IPS-18a (cell line): ENCODE measurements around the gene SLU7.

Experiments used
- H3K27ac ChIP-seq: one replicate; pipeline ENCODE4 v1.5.1; 2013; ENCODE audit warnings: low read length
- H3K27me3 ChIP-seq: one replicate; pipeline ENCODE4 v1.6.1; 2013; ENCODE audit warnings: mild to moderate bottlenecking, low read length; ENCODE audit not compliant: control insufficient read depth, insufficient read depth
- H3K36me3 ChIP-seq: one replicate; pipeline ENCODE4 v1.6.1; 2013; ENCODE audit warnings: low read depth, low read length; ENCODE audit not compliant: control insufficient read depth
- H3K4me1 ChIP-seq: one replicate; pipeline ENCODE4 v1.6.1; 2013; ENCODE audit warnings: low read depth, low read length; ENCODE audit not compliant: control insufficient read depth
- H3K4me3 ChIP-seq: one replicate; pipeline ENCODE4 v1.5.1; 2013; ENCODE audit warnings: low read length
- H3K9ac ChIP-seq: one replicate; pipeline ENCODE4 v1.6.1; 2013; ENCODE audit warnings: mild to moderate bottlenecking, low read length, moderate library complexity
- H3K9me3 ChIP-seq: one replicate; pipeline ENCODE4 v1.6.1; 2013; ENCODE audit warnings: low read depth, low read length; ENCODE audit not compliant: control insufficient read depth

The SLU7 gene

GRCh38 chr5:160434022-160434531 is 15.2 kb upstream of the SLU7 start:
- Histone ChIP-seq H3K4me1 (peaks cover 3% of the 10 kb centered on the region), H3K9ac (no peak overlapping the region)

GRCh38 chr5:160432787-160433186 is 13.9 kb upstream of the SLU7 start:
- no peaks in the 10 kb centered on the region for H3K9me3 ChIP-seq
- H3K4me3 ChIP-seq = no peak overlapping the region
- H3K36me3 ChIP-seq = peaks cover 20% of the 10 kb centered on the region
- H3K27me3 ChIP-seq = no peaks in the 10 kb centered on the region
- no peak overlapping the region for H3K27ac ChIP-seq
- no peaks in the 10 kb centered on the region for H3K4me1 ChIP-seq
- H3K9ac ChIP-seq = no peak overlapping the region

More at GRCh38 chr5:160434022-160434531, 15.2 kb upstream of the SLU7 start:
- Histone ChIP-seq H3K4me3 (no peak overlapping the region), H3K27ac (no peak overlapping the region), H3K27me3 (no peaks in the 10 kb centered on the region), H3K36me3 (peaks cover 7% of the 10 kb centered on the region), H3K9me3 (no peaks in the 10 kb centered on the region)

- Histone ChIP-seq H3K9me3 (no peaks in the 10 kb centered on the region), H3K4me1 (no peaks in the 10 kb centered on the region), H3K9ac (no peak overlapping the region), H3K36me3 (peaks cover 26% of the 10 kb centered on the region), H3K27ac (no peak overlapping the region), H3K4me3 (no peak overlapping the region), H3K27me3 (no peaks in the 10 kb centered on the region)
Observed at GRCh38 chr5:160432196-160432595, 13.3 kb upstream of the SLU7 start.

GRCh38 chr5:160427607-160428006 is 8.7 kb upstream of the SLU7 start:
- H3K36me3 ChIP-seq = peaks cover 57% of the 10 kb centered on the region
- H3K27me3 ChIP-seq = no peaks in the 10 kb centered on the region
- no peaks in the 10 kb centered on the region for H3K9me3 ChIP-seq
- peaks cover 8% of the 10 kb centered on the region for H3K4me1 ChIP-seq
- H3K4me3 ChIP-seq = no peak overlapping the region
- no peak overlapping the region for H3K27ac ChIP-seq
- no peak overlapping the region for H3K9ac ChIP-seq

- peak overlapping the region; percentile 87 for H3K4me3 ChIP-seq
Observed at GRCh38 chr5:160423099-160423498, 4.2 kb upstream of the SLU7 start.

GRCh38 chr5:160421625-160422258 is 2.9 kb upstream of the SLU7 start, which contains the start of gene PTTG1:
PTTG1 (plus strand) TSS chr5:160421855; CDS start chr5:160422313, 458 bp downstream.
- Histone ChIP-seq H3K4me1 (peaks cover 18% of the 10 kb centered on the region), H3K9me3 (no peaks in the 10 kb centered on the region), H3K9ac (peak within 1 kb of the TSS; percentile 84), H3K27me3 (no peaks in the 10 kb centered on the region), H3K27ac (no peak within 1 kb of the TSS), H3K36me3 (peaks cover 28% of the 10 kb centered on the region), H3K4me3 (peak within 1 kb of the TSS; percentile 87)

More at GRCh38 chr5:160423099-160423498, 4.2 kb upstream of the SLU7 start:
- H3K36me3 ChIP-seq = peaks cover 40% of the 10 kb centered on the region
- no peak overlapping the region for H3K27ac ChIP-seq
- no peaks in the 10 kb centered on the region for H3K9me3 ChIP-seq
- no peak overlapping the region for H3K9ac ChIP-seq
- no peaks in the 10 kb centered on the region for H3K27me3 ChIP-seq
- H3K4me1 ChIP-seq = peaks cover 18% of the 10 kb centered on the region

- Histone ChIP-seq H3K4me3 (no peak overlapping the region), H3K27ac (no peak overlapping the region), H3K27me3 (no peaks in the 10 kb centered on the region), H3K9me3 (no peaks in the 10 kb centered on the region), H3K9ac (no peak overlapping the region), H3K4me1 (peaks cover 18% of the 10 kb centered on the region), H3K36me3 (peaks cover 19% of the 10 kb centered on the region)
Observed at GRCh38 chr5:160420331-160420610, 1.4 kb upstream of the SLU7 start.

- Histone ChIP-seq H3K4me3 (peak overlapping the region; percentile 96), H3K27me3 (no peaks in the 10 kb centered on the region), H3K9ac (peak overlapping the region; percentile 69), H3K9me3 (no peaks in the 10 kb centered on the region), H3K36me3 (peaks cover 13% of the 10 kb centered on the region), H3K4me1 (peaks cover 18% of the 10 kb centered on the region), H3K27ac (peak overlapping the region; percentile 79)
Observed at GRCh38 chr5:160419458-160420330, 813 bp upstream of the SLU7 start.

- peaks cover 24% of the 10 kb centered on the region for H3K36me3 ChIP-seq
- no peaks in the 10 kb centered on the region for H3K9me3 ChIP-seq
- H3K27me3 ChIP-seq = no peaks in the 10 kb centered on the region
- peak within 1 kb of the TSS; percentile 85 for H3K27ac ChIP-seq
- H3K4me3 ChIP-seq = peak within 1 kb of the TSS; percentile 93
- H3K9ac ChIP-seq = peak within 1 kb of the TSS; percentile 95
- H3K4me1 ChIP-seq = peaks cover 9% of the 10 kb centered on the region
Observed at GRCh38 chr5:160399402-160400353, 19.2 kb downstream of the SLU7 start, which contains the start of gene FAM200C. FAM200C (minus strand) TSS chr5:160400054; CDS start chr5:160395490, 4,564 bp downstream.

- H3K27me3 ChIP-seq = no peaks in the 10 kb centered on the region
- peak overlapping the region; percentile 85 for H3K27ac ChIP-seq
- H3K9ac ChIP-seq = peak overlapping the region; percentile 95
- peak overlapping the region; percentile 93 for H3K4me3 ChIP-seq
- H3K36me3 ChIP-seq = peaks cover 15% of the 10 kb centered on the region
- H3K9me3 ChIP-seq = no peaks in the 10 kb centered on the region
- H3K4me1 ChIP-seq = peaks cover 9% of the 10 kb centered on the region
Observed at GRCh38 chr5:160398806-160399205, 20.1 kb downstream of the SLU7 start.

- Histone ChIP-seq H3K9me3 (no peaks in the 10 kb centered on the region), H3K36me3 (peaks cover 6% of the 10 kb centered on the region), H3K27ac (no peak overlapping the region), H3K4me3 (no peak overlapping the region), H3K4me1 (peaks cover 9% of the 10 kb centered on the region), H3K27me3 (no peaks in the 10 kb centered on the region), H3K9ac (peak overlapping the region; percentile 27)
Observed at GRCh38 chr5:160397492-160397891, 21.4 kb downstream of the SLU7 start.
